Epithelial cell of proximal tubule (primary cell): ENCODE data around the gene OSBPL1A. TPM values are rescaled to one million over a fixed set of nuclear protein-coding genes. Genes with fewer than 3 reads are reported as not detected.

Source experiments
- DNase-seq: peaks from one replicate; pipeline ENCODE4 v3.0.0-alpha.2; 2011; ENCODE audit warnings: low read depth
- H3K4me3 ChIP-seq: 2 replicates; pipeline ENCODE4 v1.5.1; 2011; ENCODE audit warnings: low read depth, mild to moderate bottlenecking, low read length
- total RNA-seq: library from RNA; depleted of rRNA; stranded (reverse); fragments of >200 nt; gene quantifications from 2 replicates; pipeline ENCODE4 v1.2.3, GENCODE V29; 2015
- TF ChIP-seq, protein P1 (sequence below): conservative IDR thresholded peaks from 2 replicates; pipeline ENCODE4 v1.5.1; 2012; ENCODE audit warnings: low read depth, mild to moderate bottlenecking, low read length

OSBPL1A gene
- total RNA-seq, 1 donor from 2014 or later: 24.7 TPM

GRCh38 chr18:24130494-24130893 lies 267.1 kb downstream of the OSBPL1A start:
- no peak for DNase-seq
- H3K4me3 ChIP-seq: no peak overlapping the region
- TF ChIP-seq, protein P1, sequence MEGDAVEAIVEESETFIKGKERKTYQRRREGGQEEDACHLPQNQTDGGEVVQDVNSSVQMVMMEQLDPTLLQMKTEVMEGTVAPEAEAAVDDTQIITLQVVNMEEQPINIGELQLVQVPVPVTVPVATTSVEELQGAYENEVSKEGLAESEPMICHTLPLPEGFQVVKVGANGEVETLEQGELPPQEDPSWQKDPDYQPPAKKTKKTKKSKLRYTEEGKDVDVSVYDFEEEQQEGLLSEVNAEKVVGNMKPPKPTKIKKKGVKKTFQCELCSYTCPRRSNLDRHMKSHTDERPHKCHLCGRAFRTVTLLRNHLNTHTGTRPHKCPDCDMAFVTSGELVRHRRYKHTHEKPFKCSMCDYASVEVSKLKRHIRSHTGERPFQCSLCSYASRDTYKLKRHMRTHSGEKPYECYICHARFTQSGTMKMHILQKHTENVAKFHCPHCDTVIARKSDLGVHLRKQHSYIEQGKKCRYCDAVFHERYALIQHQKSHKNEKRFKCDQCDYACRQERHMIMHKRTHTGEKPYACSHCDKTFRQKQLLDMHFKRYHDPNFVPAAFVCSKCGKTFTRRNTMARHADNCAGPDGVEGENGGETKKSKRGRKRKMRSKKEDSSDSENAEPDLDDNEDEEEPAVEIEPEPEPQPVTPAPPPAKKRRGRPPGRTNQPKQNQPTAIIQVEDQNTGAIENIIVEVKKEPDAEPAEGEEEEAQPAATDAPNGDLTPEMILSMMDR: no peak

- no peak overlapping the region for H3K4me3 ChIP-seq
- TF ChIP-seq, protein P1: no peak
- DNase-seq: no peak
Observed at GRCh38 chr18:24128700-24129099, 268.9 kb downstream of the OSBPL1A start.

GRCh38 chr18:24127735-24128134 lies 269.9 kb downstream of the OSBPL1A start:
- TF ChIP-seq, protein P1: no peak
- DNase-seq: no peak
- H3K4me3 ChIP-seq: no peak overlapping the region

- H3K4me3 ChIP-seq: no peak overlapping the region
- no peak for DNase-seq
- TF ChIP-seq, protein P1: no peak
Observed at GRCh38 chr18:24126155-24126961, 271.3 kb downstream of the OSBPL1A start.

GRCh38 chr18:24121625-24122024 lies 276.0 kb downstream of the OSBPL1A start:
- H3K4me3 ChIP-seq: no peak overlapping the region
- DNase-seq: no peak
- TF ChIP-seq, protein P1: no peak

DNA sequence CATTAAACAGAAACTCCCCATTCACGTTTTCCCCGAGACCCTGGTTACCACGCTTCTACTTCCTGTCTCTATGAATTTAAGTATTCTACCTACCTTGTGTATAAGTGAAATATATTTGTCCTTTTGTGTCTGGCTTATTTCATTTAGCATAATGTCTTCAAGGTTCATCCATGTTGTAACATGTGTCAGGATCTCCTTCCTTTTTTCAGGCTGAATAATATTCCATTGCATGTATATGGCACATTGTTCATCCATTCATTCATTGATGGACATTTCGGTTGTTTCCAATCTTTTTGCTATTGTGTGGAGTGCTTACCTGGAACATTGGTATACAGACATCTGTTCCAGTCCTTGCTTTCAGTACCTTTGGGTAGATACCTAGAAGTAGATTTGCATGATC lies 276.9 kb downstream of the OSBPL1A start:
- DNase-seq: no peak
- TF ChIP-seq, protein P1: no peak
- no peak overlapping the region for H3K4me3 ChIP-seq
